Measurements from ENCODE around the gene TCEA3.

Gene TCEA3

DNA sequence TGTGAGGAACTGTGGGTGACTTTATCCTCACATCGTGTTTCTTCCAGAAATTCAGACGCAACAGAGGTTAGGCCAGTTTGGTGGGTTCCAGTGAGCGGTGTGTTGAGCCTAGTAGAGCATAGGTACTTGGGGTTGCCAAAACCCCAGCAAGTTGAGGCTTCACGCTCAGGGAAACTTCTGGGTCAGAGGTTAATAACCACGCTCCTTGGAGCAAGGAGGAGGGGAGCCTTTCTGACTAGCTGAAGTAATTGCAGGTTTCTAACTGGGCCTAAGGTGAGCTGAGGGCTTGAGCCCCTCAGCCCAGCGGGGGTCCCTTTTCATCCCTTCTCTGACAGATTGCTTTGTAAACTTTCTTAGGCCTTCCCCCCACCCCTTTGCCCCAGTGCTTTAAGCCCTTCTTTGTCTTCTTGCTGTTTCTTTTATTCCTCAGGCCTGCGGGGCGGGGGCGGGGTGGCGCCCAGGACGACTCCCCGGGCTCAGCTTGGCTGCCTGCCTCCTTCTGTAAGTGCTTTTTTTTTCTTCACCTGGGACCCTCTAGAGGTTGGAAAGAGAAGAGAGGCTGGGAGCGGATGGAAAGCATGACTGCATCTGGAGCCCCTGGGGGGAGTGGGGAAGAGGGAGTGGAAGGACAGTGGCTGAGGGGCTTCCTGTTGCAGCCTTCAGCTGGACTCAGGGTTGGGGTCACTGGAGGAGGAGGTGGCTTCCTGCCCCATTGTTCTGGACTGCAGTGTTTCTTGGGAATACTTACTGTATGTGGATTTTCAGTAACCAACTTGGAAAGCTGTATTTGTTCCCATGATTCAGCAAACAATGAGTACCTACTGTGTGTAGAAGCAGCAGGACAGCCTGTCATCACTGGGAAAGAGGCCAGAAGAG lies 53.6 kb downstream of the TCEA3 start:
- no peaks in the 10 kb centered on the region for H3K27me3 ChIP-seq (ENCODE audit: insufficient read depth, poor library complexity, severe bottlenecking)
- no peak overlapping the region for H3K27ac ChIP-seq (replicated peaks)
- TF ChIP-seq, protein P1, sequence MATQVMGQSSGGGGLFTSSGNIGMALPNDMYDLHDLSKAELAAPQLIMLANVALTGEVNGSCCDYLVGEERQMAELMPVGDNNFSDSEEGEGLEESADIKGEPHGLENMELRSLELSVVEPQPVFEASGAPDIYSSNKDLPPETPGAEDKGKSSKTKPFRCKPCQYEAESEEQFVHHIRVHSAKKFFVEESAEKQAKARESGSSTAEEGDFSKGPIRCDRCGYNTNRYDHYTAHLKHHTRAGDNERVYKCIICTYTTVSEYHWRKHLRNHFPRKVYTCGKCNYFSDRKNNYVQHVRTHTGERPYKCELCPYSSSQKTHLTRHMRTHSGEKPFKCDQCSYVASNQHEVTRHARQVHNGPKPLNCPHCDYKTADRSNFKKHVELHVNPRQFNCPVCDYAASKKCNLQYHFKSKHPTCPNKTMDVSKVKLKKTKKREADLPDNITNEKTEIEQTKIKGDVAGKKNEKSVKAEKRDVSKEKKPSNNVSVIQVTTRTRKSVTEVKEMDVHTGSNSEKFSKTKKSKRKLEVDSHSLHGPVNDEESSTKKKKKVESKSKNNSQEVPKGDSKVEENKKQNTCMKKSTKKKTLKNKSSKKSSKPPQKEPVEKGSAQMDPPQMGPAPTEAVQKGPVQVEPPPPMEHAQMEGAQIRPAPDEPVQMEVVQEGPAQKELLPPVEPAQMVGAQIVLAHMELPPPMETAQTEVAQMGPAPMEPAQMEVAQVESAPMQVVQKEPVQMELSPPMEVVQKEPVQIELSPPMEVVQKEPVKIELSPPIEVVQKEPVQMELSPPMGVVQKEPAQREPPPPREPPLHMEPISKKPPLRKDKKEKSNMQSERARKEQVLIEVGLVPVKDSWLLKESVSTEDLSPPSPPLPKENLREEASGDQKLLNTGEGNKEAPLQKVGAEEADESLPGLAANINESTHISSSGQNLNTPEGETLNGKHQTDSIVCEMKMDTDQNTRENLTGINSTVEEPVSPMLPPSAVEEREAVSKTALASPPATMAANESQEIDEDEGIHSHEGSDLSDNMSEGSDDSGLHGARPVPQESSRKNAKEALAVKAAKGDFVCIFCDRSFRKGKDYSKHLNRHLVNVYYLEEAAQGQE (IDR thresholded peaks at IDR 0.05; ENCODE audit: insufficient replicate concordance, low read depth) = no peak
- TF ChIP-seq GABPA (IDR thresholded peaks at IDR 0.05; ENCODE audit: low read depth) = no peak
- no peak for DNase-seq (ENCODE audit: low read depth in 1 of 2, low spot score in 1 of 2)
- no peak overlapping the region for H3K4me3 ChIP-seq (replicated peaks; ENCODE audit: insufficient read depth, low read length)

DNA sequence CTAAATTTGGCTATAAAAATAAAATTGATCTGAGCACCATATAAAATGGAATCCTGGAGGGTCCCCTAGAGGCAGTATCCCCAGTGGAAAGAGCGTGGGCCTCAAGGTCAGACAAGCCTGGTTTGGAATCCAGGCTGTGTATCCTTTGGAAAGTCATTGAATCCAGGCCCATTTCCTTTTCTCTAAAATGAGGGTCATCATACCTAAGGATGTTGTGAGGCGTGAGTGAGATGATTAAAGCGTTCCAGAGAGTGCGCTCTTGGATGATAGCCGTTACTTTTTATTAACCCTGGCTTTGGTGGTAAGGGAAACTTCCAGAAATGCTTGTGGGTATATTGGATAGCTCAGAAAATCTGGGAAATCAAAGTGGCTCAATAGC lies 54.2 kb downstream of the TCEA3 start:
- DNase-seq (ENCODE audit: low read depth in 1 of 2, low spot score in 1 of 2) = no peak
- Histone ChIP-seq H3K27ac (replicated peaks) (peak overlapping the region; percentile 90; the same call in 1 of the 2 replicates), H3K4me3 (replicated peaks; ENCODE audit: insufficient read depth, low read length) (no peak overlapping the region), H3K27me3 (ENCODE audit: insufficient read depth, poor library complexity, severe bottlenecking) (no peaks in the 10 kb centered on the region)
- TF ChIP-seq GABPA (IDR thresholded peaks at IDR 0.05; ENCODE audit: low read depth) (no peak), SPI1 (IDR thresholded peaks at IDR 0.05; ENCODE audit: borderline replicate concordance, low read depth) (no peak), POLR2AphosphoS5 (IDR thresholded peaks at IDR 0.05; ENCODE audit: low read depth) (no peak)
- TF ChIP-seq, protein P2, sequence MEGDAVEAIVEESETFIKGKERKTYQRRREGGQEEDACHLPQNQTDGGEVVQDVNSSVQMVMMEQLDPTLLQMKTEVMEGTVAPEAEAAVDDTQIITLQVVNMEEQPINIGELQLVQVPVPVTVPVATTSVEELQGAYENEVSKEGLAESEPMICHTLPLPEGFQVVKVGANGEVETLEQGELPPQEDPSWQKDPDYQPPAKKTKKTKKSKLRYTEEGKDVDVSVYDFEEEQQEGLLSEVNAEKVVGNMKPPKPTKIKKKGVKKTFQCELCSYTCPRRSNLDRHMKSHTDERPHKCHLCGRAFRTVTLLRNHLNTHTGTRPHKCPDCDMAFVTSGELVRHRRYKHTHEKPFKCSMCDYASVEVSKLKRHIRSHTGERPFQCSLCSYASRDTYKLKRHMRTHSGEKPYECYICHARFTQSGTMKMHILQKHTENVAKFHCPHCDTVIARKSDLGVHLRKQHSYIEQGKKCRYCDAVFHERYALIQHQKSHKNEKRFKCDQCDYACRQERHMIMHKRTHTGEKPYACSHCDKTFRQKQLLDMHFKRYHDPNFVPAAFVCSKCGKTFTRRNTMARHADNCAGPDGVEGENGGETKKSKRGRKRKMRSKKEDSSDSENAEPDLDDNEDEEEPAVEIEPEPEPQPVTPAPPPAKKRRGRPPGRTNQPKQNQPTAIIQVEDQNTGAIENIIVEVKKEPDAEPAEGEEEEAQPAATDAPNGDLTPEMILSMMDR (IDR thresholded peaks at IDR 0.05; ENCODE audit: insufficient read depth, low read length) = no peak
- TF ChIP-seq, protein P1 (IDR thresholded peaks at IDR 0.05; ENCODE audit: insufficient replicate concordance, low read depth) = no peak

DNA sequence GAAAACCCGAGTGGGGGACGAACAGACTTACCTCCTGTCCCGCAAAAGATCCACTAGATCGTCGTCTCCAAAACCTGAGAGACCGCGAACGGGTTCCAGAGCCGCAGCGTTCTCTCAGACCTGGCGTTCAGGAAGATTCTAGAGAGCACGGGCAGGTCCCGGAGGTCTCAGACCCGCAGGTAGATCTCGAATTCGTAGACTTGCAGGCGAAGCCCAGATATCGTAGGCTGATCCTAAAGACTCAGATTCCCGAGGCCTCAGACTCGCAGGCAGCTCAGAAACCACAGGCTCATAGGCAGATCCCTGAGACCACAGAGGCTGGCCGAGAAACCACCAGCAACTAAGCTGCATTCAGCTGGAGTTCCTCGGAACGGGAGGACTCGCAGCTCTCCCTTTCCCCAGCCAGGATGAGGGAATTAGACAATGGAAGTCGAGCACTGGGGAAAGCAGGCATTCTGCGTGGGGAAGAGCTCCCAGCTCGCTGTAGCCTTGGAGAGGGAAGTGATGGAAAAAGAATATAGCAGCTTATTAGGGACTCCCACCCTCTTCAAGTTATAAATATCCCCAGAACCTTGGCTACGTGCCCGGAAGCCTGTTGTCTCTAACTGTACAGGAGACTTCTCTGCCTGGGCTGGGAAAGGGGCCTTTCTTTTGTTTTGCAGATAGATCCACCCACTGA lies 55.1 kb downstream of the TCEA3 start, which contains the start of gene ZNF436:
Gene ZNF436, minus strand, starts transcription at position 502 of the 679 bp plus-strand sequence. CDS start 1,831 bp downstream, outside the sequence.
- Histone ChIP-seq H3K27me3 (ENCODE audit: insufficient read depth, poor library complexity, severe bottlenecking) (no peaks in the 10 kb centered on the region), H3K4me3 (replicated peaks; ENCODE audit: insufficient read depth, low read length) (peak within 1 kb of the TSS; percentile 81), H3K27ac (replicated peaks) (peak within 1 kb of the TSS; percentile 90)
- TF ChIP-seq, protein P1 (IDR thresholded peaks at IDR 0.05; ENCODE audit: insufficient replicate concordance, low read depth) = peak; percentile 9
- no peak for TF ChIP-seq GABPA (IDR thresholded peaks at IDR 0.05; ENCODE audit: low read depth)
- peak; percentile 54; the same call in 1 of the 2 replicates for TF ChIP-seq POLR2AphosphoS5 (IDR thresholded peaks at IDR 0.05; ENCODE audit: low read depth)
- peak in 1 of 2 experiments; percentile 75 for DNase-seq (ENCODE audit: low read depth in 1 of 2, low spot score in 1 of 2)

All from HL-60 (cell line).